ENCODE results near the gene TXLNB. TPM values are rescaled to one million over a fixed set of nuclear protein-coding genes. Genes with fewer than 3 reads are reported as not detected.

Gene TXLNB
- total RNA-seq, 1 donor from 2014 or later = 0.49 TPM

GRCh38 chr6:139284789-139285188 is 7.0 kb downstream of the TXLNB start:
- intact Hi-C loops (cut with DNase I) = no loop called here
- no peak overlapping the region for H3K4me3 ChIP-seq
- no peak overlapping the region for H3K27ac ChIP-seq
- no peaks in the 10 kb centered on the region for H3K9me3 ChIP-seq
- no peaks in the 10 kb centered on the region for H3K4me1 ChIP-seq
- H3K27me3 ChIP-seq = no peaks in the 10 kb centered on the region
- TF ChIP-seq POLR2A (IDR thresholded peaks at IDR 0.05) = no peak
- no peak for TF ChIP-seq CTCF (IDR thresholded peaks at IDR 0.05)
- TF ChIP-seq POLR2AphosphoS5 (IDR thresholded peaks at IDR 0.05; ENCODE audit: insufficient read depth in 1 of 2, low read depth in 1 of 2) = no peak
- H3K36me3 ChIP-seq = no peaks in the 10 kb centered on the region
- no peak for DNase-seq (ENCODE audit: extremely low spot score in 2 of 2)

- Histone ChIP-seq H3K4me3 (no peak overlapping the region), H3K27ac (no peak overlapping the region), H3K27me3 (no peaks in the 10 kb centered on the region), H3K9me3 (no peaks in the 10 kb centered on the region), H3K4me1 (no peaks in the 10 kb centered on the region), H3K36me3 (no peaks in the 10 kb centered on the region)
- no peak for TF ChIP-seq POLR2A (IDR thresholded peaks at IDR 0.05)
- no peak for TF ChIP-seq CTCF (IDR thresholded peaks at IDR 0.05)
- no peak for TF ChIP-seq POLR2AphosphoS5 (IDR thresholded peaks at IDR 0.05; ENCODE audit: insufficient read depth in 1 of 2, low read depth in 1 of 2)
- intact Hi-C loops (cut with DNase I) = no loop called here
- DNase-seq (ENCODE audit: extremely low spot score in 2 of 2) = no peak
Measured at GRCh38 chr6:139282684-139283083, 9.1 kb downstream of the TXLNB start.

- DNase-seq (ENCODE audit: extremely low spot score in 2 of 2) = no peak
- Histone ChIP-seq H3K4me3 (no peak overlapping the region), H3K27ac (no peak overlapping the region), H3K27me3 (no peaks in the 10 kb centered on the region), H3K4me1 (no peaks in the 10 kb centered on the region), H3K36me3 (no peaks in the 10 kb centered on the region), H3K9me3 (no peaks in the 10 kb centered on the region)
- no peak for TF ChIP-seq CTCF (IDR thresholded peaks at IDR 0.05)
- intact Hi-C loops (cut with DNase I) = no loop called here
Measured at GRCh38 chr6:139278190-139278589, 13.6 kb downstream of the TXLNB start.

- no peak overlapping the region for H3K27ac ChIP-seq
- H3K4me3 ChIP-seq = no peak overlapping the region
- intact Hi-C loops (cut with DNase I) = no loop called here
- no peaks in the 10 kb centered on the region for H3K36me3 ChIP-seq
- no peaks in the 10 kb centered on the region for H3K4me1 ChIP-seq
- no peaks in the 10 kb centered on the region for H3K9me3 ChIP-seq
- TF ChIP-seq POLR2AphosphoS5 (IDR thresholded peaks at IDR 0.05; ENCODE audit: insufficient read depth in 1 of 2, low read depth in 1 of 2) (no peak), POLR2A (IDR thresholded peaks at IDR 0.05) (no peak), CTCF (IDR thresholded peaks at IDR 0.05) (no peak)
- no peaks in the 10 kb centered on the region for H3K27me3 ChIP-seq
- DNase-seq (ENCODE audit: extremely low spot score in 2 of 2) = no peak
Measured at GRCh38 chr6:139277587-139277986, 14.2 kb downstream of the TXLNB start.

GRCh38 chr6:139277161-139277560 is 14.6 kb downstream of the TXLNB start:
- Histone ChIP-seq H3K36me3 (no peaks in the 10 kb centered on the region), H3K27ac (no peak overlapping the region), H3K27me3 (no peaks in the 10 kb centered on the region), H3K4me3 (no peak overlapping the region), H3K4me1 (no peaks in the 10 kb centered on the region), H3K9me3 (no peaks in the 10 kb centered on the region)
- intact Hi-C loops (cut with DNase I) = no loop called here
- TF ChIP-seq POLR2A (IDR thresholded peaks at IDR 0.05) = no peak
- TF ChIP-seq POLR2AphosphoS5 (IDR thresholded peaks at IDR 0.05; ENCODE audit: insufficient read depth in 1 of 2, low read depth in 1 of 2) = no peak
- DNase-seq (ENCODE audit: extremely low spot score in 2 of 2) = no peak
